GM12878 (cell line): ENCODE measurements around the gene SCGB1C2. TPM values are rescaled to one million over a fixed set of nuclear protein-coding genes. Genes with fewer than 3 reads are reported as not detected.

Source experiments
- ATAC-seq: fragments of 200-7000 bp; cut with Tn5 transposase; 3 replicates; pipeline ENCODE4 v1.9.1; 2020; ENCODE audit warnings: mild to moderate bottlenecking, moderate library complexity
- BruUV-seq: library from RNA; stranded (reverse); fragments of 400-500 nt; replicated peaks from 2 replicates; lab custom pipeline; 2021; lab: Mats Ljungman, UMichigan
- CTCF ChIA-PET: fragments of 300-600 bp; sonication (Branson Sonifier 250); formaldehyde crosslinking; extraction: SDS; loops from one replicate; lab custom pipeline; 2021; ENCODE audit warnings: inconsistent platforms; lab: Yijun Ruan, JAX
- POLR2A ChIA-PET: fragments of 350-600 bp; formaldehyde crosslinking; extraction: SDS; loops from one replicate; lab custom pipeline; 2021; ENCODE audit warnings: inconsistent platforms; lab: Charles Lee
- RAD21 ChIA-PET: fragments of 300-600 bp; sonication (Branson Sonifier 250); formaldehyde crosslinking; loops from one replicate; lab custom pipeline; 2023; ENCODE audit warnings: antibody characterized with exemption; ENCODE audit not compliant: unreplicated experiment; lab: Charles Lee
- SMC1A ChIA-PET: fragments of 300-600 bp; sonication (Branson Sonifier 250); formaldehyde crosslinking; loops from one replicate; lab custom pipeline; 2023; ENCODE audit not compliant: unreplicated experiment, uncharacterized antibody; lab: Charles Lee
- DNase-seq: peaks from one replicate; pipeline ENCODE4 v3.0.0-alpha.2; 2011; ENCODE audit warnings: low read depth, low spot score
- FAIRE-seq: peaks from 3 replicates; lab custom pipeline; 2011; peaks lifted over from hg19 to GRCh38; lab: Jason Lieb, UNC
- H2AFZ ChIP-seq: 2 replicates; pipeline ENCODE4 v1.6.0; 2011; ENCODE audit warnings: low read depth, low read length, control low read depth; ENCODE audit not compliant: control insufficient read depth
- H3K27ac ChIP-seq: 2 replicates; pipeline ENCODE4 v1.5.1; 2011; ENCODE audit warnings: control low read depth; ENCODE audit not compliant: control insufficient read depth, insufficient read depth
- H3K27me3 ChIP-seq, 2 experiments: replicated peaks in 1 of 2; 2 replicates each; pipeline versions ENCODE4 v1.6.0 to v1.6.1; 2011; ENCODE audit warnings: low read length in 1 of 2; ENCODE audit not compliant: control insufficient read depth in 2 of 2, insufficient read depth in 2 of 2
- H3K36me3 ChIP-seq, 2 experiments: 2 replicates each; pipeline ENCODE4 v1.5.1; 2011; ENCODE audit warnings: low read length in 1 of 2; ENCODE audit not compliant: control insufficient read depth in 2 of 2, insufficient read depth in 2 of 2
- H3K4me1 ChIP-seq: 2 replicates; pipeline ENCODE4 v1.6.1; 2011; ENCODE audit warnings: mild to moderate bottlenecking, low read length, moderate library complexity, mixed read lengths; ENCODE audit not compliant: control insufficient read depth, insufficient read depth
- H3K4me2 ChIP-seq: 2 replicates; pipeline ENCODE4 v1.6.0; 2011; ENCODE audit warnings: control low read depth; ENCODE audit not compliant: control insufficient read depth, insufficient read depth
- H3K4me3 ChIP-seq: fragments of 200-600 bp; sonication (generic); 2 replicates; pipeline ENCODE4 v1.5.1; 2016
- H3K79me2 ChIP-seq: 2 replicates; pipeline ENCODE4 v1.6.0; 2011; ENCODE audit warnings: low read length; ENCODE audit not compliant: control insufficient read depth, insufficient read depth
- H3K9ac ChIP-seq: 2 replicates; pipeline ENCODE4 v1.8.0; 2011; ENCODE audit warnings: low read length, control low read depth, mixed read lengths; ENCODE audit not compliant: control insufficient read depth, insufficient read depth
- H3K9me3 ChIP-seq: replicated peaks from 3 replicates; pipeline ENCODE4 v1.5.1; 2011; ENCODE audit warnings: mild to moderate bottlenecking, low read length; ENCODE audit not compliant: control insufficient read depth, insufficient read depth
- H4K20me1 ChIP-seq: 2 replicates; pipeline ENCODE4 v1.6.0; 2011; ENCODE audit not compliant: control insufficient read depth, insufficient read depth
- BCL3 ChIP-seq: IDR thresholded peaks from 2 replicates; pipeline ENCODE4 v1.6.1; 2011; ENCODE audit warnings: borderline replicate concordance, low read depth, mild to moderate bottlenecking, moderate library complexity, low read length; ENCODE audit not compliant: insufficient read depth, poor library complexity, severe bottlenecking
- BRCA1 ChIP-seq: IDR thresholded peaks from 2 replicates; pipeline ENCODE4 v1.6.1; 2011; ENCODE audit warnings: low read depth, low read length, improper control_type of control experiment
- IKZF1 ChIP-seq: fragments of 450-650 bp; conservative IDR thresholded peaks from 2 replicates; pipeline ENCODE4 v1.6.1; 2017; ENCODE audit warnings: antibody characterized with exemption, mild to moderate bottlenecking
- IKZF2 ChIP-seq, 2 experiments: fragments of 450-650 bp; IDR thresholded peaks; 2 replicates each; pipeline ENCODE4 v1.6.1; 2017; ENCODE audit warnings: mild to moderate bottlenecking in 2 of 2, moderate library complexity in 2 of 2
- IRF5 ChIP-seq: fragments of 450-650 bp; IDR thresholded peaks from 2 replicates; pipeline ENCODE4 v1.6.1; 2017; ENCODE audit warnings: borderline replicate concordance
- POLR2AphosphoS5 ChIP-seq: IDR thresholded peaks from 2 replicates; pipeline ENCODE4 v1.6.1; 2011; ENCODE audit warnings: mild to moderate bottlenecking, low read length, inconsistent platforms
- RAD51 ChIP-seq: fragments of 450-650 bp; IDR thresholded peaks from 2 replicates; pipeline ENCODE4 v1.6.1; 2016; ENCODE audit warnings: moderate library complexity, mild to moderate bottlenecking, inconsistent platforms
- TCF3 ChIP-seq: IDR thresholded peaks from 2 replicates; pipeline ENCODE4 v1.6.1; 2012; ENCODE audit warnings: low read depth, mild to moderate bottlenecking, low read length, borderline replicate concordance; ENCODE audit not compliant: insufficient read depth
- WGBS: methylation state at CpG from one replicate; pipeline ENCODE4 v1.1.6; 2016; ENCODE audit warnings: low lambda C conversion rate; ENCODE audit not compliant: insufficient replicate concordance, insufficient coverage; ENCODE audit errors: missing lambda C conversion rate; 5-methylcytosine and 5-hydroxymethylcytosine counted together
- in situ Hi-C: fragments of 300-500 bp; cut with MboI; formaldehyde crosslinking; loops from 9 replicates; pipeline ENCODE4 v1.14.3; 2018; ENCODE audit warnings: mixed read lengths
- intact Hi-C: fragments of 100-400 bp; cut with micrococcal nuclease; formaldehyde crosslinking; loops from one replicate; pipeline ENCODE4 v1.14.2; 2022; ENCODE audit not compliant: unreplicated experiment
- polyA plus RNA-seq, 11 experiments: library from polyadenylated mRNA; depleted of rRNA in 4 of 11; unstranded in 6 of 11; stranded (reverse) in 5 of 11; fragments of >200 nt; fragmentation: Nextera tagmentation in 4 of 11; fragmentation: Illumina TruSeq in 1 of 11; extraction: Ambion mirVana in 4 of 11; extraction: Trizol in 1 of 11; gene quantifications; 1 replicate in 1 of 11; 2 replicates in 10 of 11; pipeline versions ENCODE4 v1.2.1 to v1.2.3, GENCODE V29; 2011 to 2016; ENCODE audit warnings: inconsistent platforms in 2 of 11, missing spikeins in 2 of 11, low read depth in 1 of 11
- total RNA-seq, 4 experiments: library from RNA; depleted of rRNA in 3 of 4; stranded (reverse); fragments of >200 nt in 3 of 4; fragmentation: Illumina TruSeq in 1 of 4; extraction: Trizol in 1 of 4; gene quantifications; 2 replicates each; pipeline versions ENCODE4 v1.2.1 to v1.2.3, GENCODE V29; 2013 to 2021

The SCGB1C2 gene
- total and polyA plus RNA-seq, 10 of the 15 experiments (the other 5 are each of a cell fraction or from before 2014, with no cell fraction given) = not detected

- FAIRE-seq (no peak), DNase-seq (no peak), ATAC-seq (no peak)
- Histone ChIP-seq H3K36me3 (no peaks in the 10 kb centered on the region), H4K20me1 (no peaks in the 10 kb centered on the region), H3K4me3 (no peak overlapping the region), H3K9me3 (no peaks in the 10 kb centered on the region), H3K79me2 (no peaks in the 10 kb centered on the region), H3K4me2 (no peak overlapping the region), H3K9ac (no peak overlapping the region), H3K27ac (no peak overlapping the region), H2AFZ (no peak overlapping the region), H3K27me3 (no peaks in the 10 kb centered on the region), H3K4me1 (no peaks in the 10 kb centered on the region)
- BruUV-seq = no TSS peak
- SMC1A ChIA-PET = no interaction called here
- in situ Hi-C loops (loop anchor here (5.0 kb wide), 1 partner anchor 153 kb away; no protein-coding TSS in a partner anchor), intact Hi-C loops (loop anchor here (5.0 kb wide), 2 partner anchors 153 to 543 kb away; no protein-coding TSS in a partner anchor)
- RAD21 ChIA-PET = no interaction called here
- POLR2A ChIA-PET = no interaction called here
- TF ChIP-seq TCF3 (0 out of 2 replicates have a peak, but pooled peaks have one; percentile 16), IKZF1 (no peak), IRF5 (no peak), BRCA1 (no peak), BCL3 (peak; percentile 68), RAD51 (no peak), IKZF2 (IDR thresholded peaks at IDR 0.05) (no peak), POLR2AphosphoS5 (no peak)
- CTCF ChIA-PET = no interaction called here
- 64% methylated on average over 15 of the region's 15 CpGs for WGBS
Measured at GRCh38 chr17:159609-160008, 22.2 kb downstream of the SCGB1C2 start.
